22Rv1 (cell line): Measurements from ENCODE around the gene RNF157.
"Not testable (repeated sequence)": the region's sequence is repeated elsewhere in the genome, so short reads cannot be mapped to it uniquely, and the experiment has no call there.

ENCODE experiments used
- H3K27ac ChIP-seq: fragments of 450-650 bp; 2 replicates; pipeline ENCODE4 v1.5.1; 2017
- CTCF ChIP-seq: fragments of 450-650 bp; IDR thresholded peaks from 2 replicates; pipeline ENCODE4 v1.5.1; 2017; ENCODE audit warnings: mild to moderate bottlenecking
- ZFX ChIP-seq: fragments of 450-650 bp; IDR thresholded peaks from 2 replicates; pipeline ENCODE4 v1.6.1; 2017; ENCODE audit warnings: antibody characterized with exemption, borderline replicate concordance

RNF157 gene

DNA sequence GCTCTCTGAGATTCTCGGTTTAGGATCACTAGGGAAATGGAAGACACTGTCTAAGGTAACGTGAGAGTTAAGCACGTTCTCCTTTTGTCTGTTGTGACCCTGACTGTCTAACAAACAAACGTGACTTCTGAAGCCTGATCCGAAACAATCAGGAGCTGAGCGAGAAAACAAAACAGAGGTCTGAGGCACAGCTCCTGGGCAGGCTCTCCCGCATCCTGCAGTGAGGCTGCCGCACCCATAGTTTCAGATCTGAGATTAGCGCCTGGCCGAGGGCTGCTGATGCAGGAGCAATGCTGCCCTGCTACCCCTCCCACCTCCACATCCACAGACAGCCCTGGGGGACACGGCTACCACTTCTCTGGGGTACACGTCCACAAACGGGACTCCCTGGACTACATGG lies 46.7 kb downstream of the RNF157 start:
- TF ChIP-seq ZFX: no peak
- TF ChIP-seq CTCF: no peak
- no peak overlapping the region for H3K27ac ChIP-seq

- no peak overlapping the region for H3K27ac ChIP-seq
- no peak for TF ChIP-seq CTCF
- TF ChIP-seq ZFX: no peak
These were observed 48.4 kb downstream of the RNF157 start for GRCh38 chr17:76191896-76192295.

GRCh38 chr17:76189741-76190140 lies 50.6 kb downstream of the RNF157 start:
- no peak overlapping the region for H3K27ac ChIP-seq
- TF ChIP-seq ZFX (no peak), CTCF (no peak)

DNA sequence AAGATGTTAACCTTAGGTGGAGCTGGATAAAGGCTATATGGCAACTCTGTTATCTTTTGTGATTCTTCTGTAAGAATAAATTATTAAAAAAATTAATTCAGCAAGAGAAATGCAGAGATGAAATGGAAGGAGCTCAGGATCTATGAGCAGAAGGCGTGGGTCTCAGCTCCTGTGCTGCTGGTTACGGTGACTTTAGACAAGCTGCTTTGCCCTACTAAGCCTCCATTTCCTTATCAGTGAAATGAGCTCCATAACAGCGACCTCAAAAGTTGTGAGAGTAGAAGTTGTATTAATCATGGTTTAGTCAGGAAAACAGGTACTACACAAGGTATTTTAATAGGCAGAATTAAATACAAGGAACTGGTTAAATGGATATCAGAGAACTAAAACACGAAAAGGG lies 51.0 kb downstream of the RNF157 start:
- H3K27ac ChIP-seq: no peak overlapping the region

DNA sequence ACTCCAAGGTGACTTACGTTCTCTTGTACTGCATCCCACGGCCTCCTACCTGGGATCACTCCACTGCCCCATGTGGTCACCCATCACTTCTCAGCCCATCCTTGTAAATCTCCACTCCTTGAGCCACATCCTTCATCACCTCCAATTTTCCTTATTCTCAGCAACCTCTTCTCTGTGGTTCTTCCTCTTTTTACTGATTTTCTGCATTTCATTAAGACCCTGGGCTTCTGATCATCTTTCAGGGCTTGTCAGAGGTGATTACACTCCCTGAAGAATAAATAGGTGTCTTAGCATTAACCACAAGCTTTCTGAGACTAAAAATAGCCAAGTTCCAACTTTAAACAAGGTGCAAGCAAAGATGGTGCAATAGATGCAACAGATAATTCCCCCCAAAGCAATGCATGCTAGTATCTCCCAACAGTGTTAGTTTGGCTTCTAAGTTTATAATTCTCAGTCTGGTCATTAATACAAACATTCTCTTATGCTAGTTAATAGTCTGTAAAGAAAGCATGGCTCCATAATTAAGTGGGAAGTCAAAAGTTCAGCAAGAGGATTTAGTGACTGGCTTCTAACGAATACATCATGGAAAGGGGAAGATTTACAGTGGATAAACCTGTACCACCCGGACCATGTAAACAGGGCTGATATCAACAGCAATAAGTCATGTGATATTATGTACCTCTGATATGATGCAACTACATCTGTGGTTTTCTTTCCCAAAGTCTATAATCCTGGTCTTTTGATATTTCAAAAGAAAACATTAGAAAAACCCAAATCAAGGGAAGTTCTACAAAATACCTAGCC lies 51.9 kb downstream of the RNF157 start:
- TF ChIP-seq CTCF: no peak
- no peak for TF ChIP-seq ZFX
- H3K27ac ChIP-seq: no peak overlapping the region

More for the DNA sequence above, 51.0 kb downstream of the RNF157 start:
- TF ChIP-seq ZFX (no peak), CTCF (no peak)

- not testable (repeated sequence) for H3K27ac ChIP-seq
These were observed 53.5 kb downstream of the RNF157 start for GRCh38 chr17:76186774-76187173.

DNA sequence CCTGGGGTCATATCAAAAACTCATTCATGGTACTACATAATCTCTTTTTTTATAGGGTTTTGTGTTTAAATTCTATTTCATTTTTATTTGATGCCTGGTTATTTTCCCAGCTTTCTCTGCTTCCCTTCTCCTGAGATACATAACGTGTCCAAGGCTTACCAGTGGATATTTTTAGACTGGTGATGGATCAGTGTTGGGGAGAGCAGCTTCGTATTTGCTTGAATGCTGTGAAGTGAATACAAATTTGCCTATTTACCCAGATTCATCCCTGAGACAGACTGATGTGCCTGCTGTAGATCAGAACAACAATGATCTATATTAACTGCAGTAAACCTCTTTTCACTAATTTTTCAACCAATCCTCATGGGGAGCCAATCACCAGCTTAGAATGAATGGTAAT lies 56.0 kb downstream of the RNF157 start:
- H3K27ac ChIP-seq: no peak overlapping the region
- no peak for TF ChIP-seq ZFX
- no peak for TF ChIP-seq CTCF
